Stimulated activated naive B cell treated with anti-CD40 and anti-IgM and Interleukin-4, amounts not matched to agents 10 μg/mL and 1 μg/mL and 100 μg/mL, for 72 hours (primary cell): ENCODE measurements around the gene GRIA1.
"Not testable (repeated sequence)": the region's sequence is repeated elsewhere in the genome, so short reads cannot be mapped to it uniquely, and the experiment has no call there.

Source experiments
- ATAC-seq, 2 donors: fragments of 150-1000 bp; cut with Tn5 transposase; replicated peaks; 2 replicates each; pipeline ENCODE4 v1.10.0; 2021; ENCODE audit warnings: moderate library complexity in 1 of 2
- DNase-seq: peaks from one replicate; pipeline ENCODE4 v3.0.0; 2021
- H3K27ac Mint-ChIP-seq: one replicate; pipeline ENCODE4 v1.8.0; 2022; ENCODE audit warnings: mild to moderate bottlenecking, mixed read lengths
- H3K27me3 Mint-ChIP-seq, 2 donors: one replicate each; pipeline ENCODE4 v1.8.0; 2022; ENCODE audit warnings: mixed read lengths in 2 of 2
- H3K36me3 Mint-ChIP-seq, 2 donors: one replicate each; pipeline ENCODE4 v1.8.0; 2022; ENCODE audit warnings: mixed read lengths in 2 of 2, mild to moderate bottlenecking in 1 of 2
- H3K4me1 Mint-ChIP-seq, 2 donors: one replicate each; pipeline ENCODE4 v1.8.0; 2022; ENCODE audit warnings: mixed read lengths in 2 of 2, mild to moderate bottlenecking in 1 of 2
- H3K4me3 Mint-ChIP-seq, 2 donors: one replicate each; pipeline ENCODE4 v1.8.0; 2022; ENCODE audit warnings: mild to moderate bottlenecking in 2 of 2, mixed read lengths in 2 of 2, moderate library complexity in 1 of 2
- H3K9me3 Mint-ChIP-seq, 2 donors: one replicate each; pipeline ENCODE4 v1.8.0; 2022; ENCODE audit warnings: mixed read lengths in 2 of 2, mild to moderate bottlenecking in 1 of 2

GRIA1 gene

GRCh38 chr5:153700940-153701339, 210.5 kb downstream of the GRIA1 start:
- Mint-ChIP-seq H3K4me1 (no peaks in the 10 kb centered on the region), H3K4me3 (no peak overlapping the region), H3K9me3 (peaks cover 2 to 4% of the 10 kb centered on the region in 2 donors), H3K36me3 (no peaks in the 10 kb centered on the region), H3K27me3 (no peaks in the 10 kb centered on the region), H3K27ac (no peak overlapping the region)
- DNase-seq (no peak), ATAC-seq (no peak)

DNA sequence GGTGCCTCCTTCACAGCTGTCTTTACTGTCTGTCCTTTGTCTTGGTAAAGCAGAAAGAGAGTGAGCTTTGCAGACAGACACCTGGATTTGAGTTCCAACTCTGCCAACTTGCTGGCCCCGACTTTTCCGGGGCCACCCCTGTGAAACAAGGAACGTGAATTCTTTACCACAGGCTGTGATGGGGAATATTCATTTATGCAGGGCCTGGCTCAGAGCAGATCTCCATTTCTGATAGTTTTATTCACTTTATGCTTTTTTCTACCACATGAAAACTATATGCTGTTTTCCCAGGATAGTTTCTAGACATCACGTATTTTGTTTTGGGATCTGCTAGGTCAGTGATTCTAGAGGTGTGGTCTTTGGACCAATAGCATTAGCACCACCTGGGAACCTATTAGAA, 211.8 kb downstream of the GRIA1 start:
- H3K36me3 Mint-ChIP-seq = no peaks in the 10 kb centered on the region
- no peak for ATAC-seq
- H3K4me1 Mint-ChIP-seq = no peaks in the 10 kb centered on the region
- no peak overlapping the region for H3K4me3 Mint-ChIP-seq
- no peak overlapping the region for H3K27ac Mint-ChIP-seq
- H3K27me3 Mint-ChIP-seq = no peaks in the 10 kb centered on the region
- DNase-seq = no peak
- H3K9me3 Mint-ChIP-seq = peaks cover 2 to 4% of the 10 kb centered on the region in 2 donors

GRCh38 chr5:153704110-153704509, 213.6 kb downstream of the GRIA1 start:
- Mint-ChIP-seq H3K4me3 (no peak overlapping the region), H3K4me1 (no peaks in the 10 kb centered on the region)

DNA sequence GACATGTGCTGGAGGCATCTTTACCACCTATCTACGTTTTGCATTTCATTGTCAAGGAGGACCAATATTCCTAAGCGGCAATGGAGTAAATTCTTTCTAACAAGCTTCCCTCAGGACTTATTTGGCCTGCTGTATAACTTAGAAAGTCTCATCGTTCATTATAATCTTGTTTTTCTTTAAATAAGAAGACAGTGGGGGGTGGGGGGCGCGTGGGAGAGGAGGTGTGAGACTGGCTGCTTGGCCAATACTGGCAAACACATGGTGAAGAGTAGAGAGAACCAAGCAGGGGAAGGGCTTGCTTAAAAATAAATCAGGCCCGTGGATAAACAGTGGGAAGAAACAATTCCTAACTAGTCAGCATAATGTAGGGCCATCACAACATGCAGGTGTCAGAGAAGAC, 217.2 kb downstream of the GRIA1 start:
- DNase-seq = no peak
- no peak overlapping the region for H3K4me3 Mint-ChIP-seq
- ATAC-seq = no peak
- no peak overlapping the region for H3K27ac Mint-ChIP-seq
- no peaks in the 10 kb centered on the region for H3K4me1 Mint-ChIP-seq
- H3K36me3 Mint-ChIP-seq = no peaks in the 10 kb centered on the region
- H3K9me3 Mint-ChIP-seq = peaks cover 0 to 2% of the 10 kb centered on the region in 2 donors
- no peaks in the 10 kb centered on the region for H3K27me3 Mint-ChIP-seq

More at GRCh38 chr5:153704110-153704509, 213.6 kb downstream of the GRIA1 start:
- ATAC-seq (no peak), DNase-seq (no peak)
- no peaks in the 10 kb centered on the region for H3K27me3 Mint-ChIP-seq
- H3K9me3 Mint-ChIP-seq = peaks cover 2 to 4% of the 10 kb centered on the region in 2 donors
- H3K27ac Mint-ChIP-seq = no peak overlapping the region
- H3K36me3 Mint-ChIP-seq = no peaks in the 10 kb centered on the region

DNA sequence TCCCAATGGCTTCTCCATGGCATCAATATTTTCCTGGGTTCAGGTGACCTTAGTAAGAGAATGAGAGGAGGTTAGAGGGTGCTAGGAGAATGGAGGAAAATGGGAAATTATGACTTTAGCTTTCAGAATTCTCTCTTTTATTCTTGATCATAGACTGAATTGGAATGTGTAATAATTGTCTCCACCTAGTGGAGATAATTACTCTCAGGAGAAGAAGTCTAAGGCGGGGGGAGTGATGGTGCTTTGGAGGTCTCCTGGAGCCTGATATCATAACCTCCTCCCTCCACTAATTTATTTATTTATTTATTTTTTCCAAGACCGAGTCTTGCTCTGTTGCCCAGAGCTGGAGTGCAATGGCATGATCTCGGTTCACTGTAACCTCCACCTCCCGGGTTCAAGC, 221.3 kb downstream of the GRIA1 start:
- Mint-ChIP-seq H3K9me3 (no peaks in the 10 kb centered on the region), H3K27me3 (no peaks in the 10 kb centered on the region), H3K27ac (no peak overlapping the region), H3K4me1 (no peaks in the 10 kb centered on the region), H3K4me3 (no peak overlapping the region), H3K36me3 (no peaks in the 10 kb centered on the region)
- ATAC-seq (no peak), DNase-seq (no peak)

- no peaks in the 10 kb centered on the region for H3K27me3 Mint-ChIP-seq
- no peak overlapping the region for H3K27ac Mint-ChIP-seq
- no peaks in the 10 kb centered on the region for H3K9me3 Mint-ChIP-seq
- H3K36me3 Mint-ChIP-seq = no peaks in the 10 kb centered on the region
- no peak overlapping the region for H3K4me3 Mint-ChIP-seq
- H3K4me1 Mint-ChIP-seq = no peaks in the 10 kb centered on the region
- ATAC-seq (no peak), DNase-seq (no peak)
Measured at GRCh38 chr5:153712946-153713345, 222.5 kb downstream of the GRIA1 start.

DNA sequence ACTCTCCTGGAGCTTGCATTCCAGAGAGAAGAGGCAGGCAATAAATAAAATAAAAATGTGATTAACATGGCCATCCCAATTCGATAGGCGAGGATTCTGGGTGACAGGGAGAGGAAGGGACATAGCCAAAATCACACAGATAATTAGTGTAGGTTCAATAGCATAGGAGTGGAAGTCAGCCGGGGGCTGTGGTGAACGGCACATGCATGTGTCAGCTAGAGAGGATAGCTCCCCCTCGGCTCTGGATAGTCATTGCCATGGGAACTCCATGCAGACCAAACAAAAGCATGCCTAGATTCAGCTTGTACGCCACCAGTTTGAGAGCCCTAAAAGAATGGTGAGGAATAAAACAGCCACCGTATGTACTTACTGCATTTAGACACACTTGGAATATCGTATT, 223.5 kb downstream of the GRIA1 start:
- no peaks in the 10 kb centered on the region for H3K36me3 Mint-ChIP-seq
- no peaks in the 10 kb centered on the region for H3K27me3 Mint-ChIP-seq
- no peaks in the 10 kb centered on the region for H3K9me3 Mint-ChIP-seq
- ATAC-seq (no peak), DNase-seq (no peak)
- no peak overlapping the region for H3K4me3 Mint-ChIP-seq
- no peak overlapping the region for H3K27ac Mint-ChIP-seq
- no peaks in the 10 kb centered on the region for H3K4me1 Mint-ChIP-seq

- Mint-ChIP-seq H3K36me3 (no peaks in the 10 kb centered on the region), H3K4me1 (no peaks in the 10 kb centered on the region), H3K9me3 (no peaks in the 10 kb centered on the region), H3K4me3 (no peak overlapping the region), H3K27ac (no peak overlapping the region), H3K27me3 (no peaks in the 10 kb centered on the region)
- DNase-seq (no peak), ATAC-seq (no peak)
Measured at GRCh38 chr5:153714798-153715197, 224.3 kb downstream of the GRIA1 start.

GRCh38 chr5:153717287-153717686, 226.8 kb downstream of the GRIA1 start:
- no peaks in the 10 kb centered on the region for H3K36me3 Mint-ChIP-seq
- H3K4me1 Mint-ChIP-seq = no peaks in the 10 kb centered on the region
- no peak overlapping the region for H3K4me3 Mint-ChIP-seq
- H3K27me3 Mint-ChIP-seq = no peaks in the 10 kb centered on the region
- H3K9me3 Mint-ChIP-seq = no peaks in the 10 kb centered on the region
- no peak for DNase-seq
- ATAC-seq = no peak
- no peak overlapping the region for H3K27ac Mint-ChIP-seq

DNA sequence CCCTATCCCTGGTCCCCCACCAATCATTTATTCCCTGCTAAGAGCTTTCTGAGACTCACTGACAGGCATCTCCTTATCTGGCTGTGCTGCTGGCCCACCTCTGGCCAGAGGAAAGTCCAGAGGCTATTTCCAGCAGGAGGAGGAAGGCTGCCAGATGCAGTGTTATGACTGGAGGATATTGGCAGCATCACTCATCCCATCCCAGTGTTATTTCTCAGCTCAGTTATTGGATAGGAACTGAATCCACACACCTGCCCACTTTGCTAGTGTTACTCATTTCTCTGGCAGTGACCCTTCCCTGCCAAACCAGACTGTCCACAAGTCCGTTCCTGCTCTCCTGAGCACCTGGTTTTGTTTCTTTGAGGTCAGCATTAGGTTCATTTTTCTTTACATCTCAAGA, 228.2 kb downstream of the GRIA1 start:
- no peaks in the 10 kb centered on the region for H3K27me3 Mint-ChIP-seq
- no peak overlapping the region for H3K27ac Mint-ChIP-seq
- no peak for ATAC-seq
- no peak overlapping the region for H3K4me3 Mint-ChIP-seq
- peaks cover 0 to 4% of the 10 kb centered on the region in 2 donors for H3K9me3 Mint-ChIP-seq
- no peak for DNase-seq
- no peaks in the 10 kb centered on the region for H3K36me3 Mint-ChIP-seq
- H3K4me1 Mint-ChIP-seq = no peaks in the 10 kb centered on the region

DNA sequence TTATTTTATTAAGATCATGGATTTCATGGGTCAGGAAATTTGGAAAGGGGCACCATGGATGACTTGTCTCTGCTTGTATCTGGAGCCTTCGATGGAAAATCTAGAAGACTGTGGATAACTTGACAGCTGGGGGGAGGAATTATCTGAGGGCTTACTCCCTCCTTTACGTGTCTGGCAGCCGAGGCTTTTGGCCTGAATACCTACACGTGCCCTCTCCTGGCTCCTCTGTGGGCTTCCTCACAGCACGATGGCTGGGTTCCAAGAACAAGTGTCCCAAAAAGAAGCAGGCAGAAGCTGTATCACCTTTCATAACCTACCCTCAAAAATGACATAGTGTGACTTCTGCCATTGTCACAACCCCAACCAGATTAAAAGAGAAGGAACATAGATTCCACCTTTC, 228.9 kb downstream of the GRIA1 start:
- Mint-ChIP-seq H3K27ac (no peak overlapping the region), H3K4me3 (no peak overlapping the region), H3K4me1 (no peaks in the 10 kb centered on the region), H3K9me3 (peaks cover 0 to 4% of the 10 kb centered on the region in 2 donors), H3K36me3 (no peaks in the 10 kb centered on the region), H3K27me3 (no peaks in the 10 kb centered on the region)
- ATAC-seq (no peak), DNase-seq (no peak)

GRCh38 chr5:153723022-153723610, 232.6 kb downstream of the GRIA1 start:
- not testable (repeated sequence) for H3K27ac Mint-ChIP-seq, H3K27me3 Mint-ChIP-seq, DNase-seq, H3K4me1 Mint-ChIP-seq, H3K4me3 Mint-ChIP-seq, H3K36me3 Mint-ChIP-seq, ATAC-seq, H3K9me3 Mint-ChIP-seq

DNA sequence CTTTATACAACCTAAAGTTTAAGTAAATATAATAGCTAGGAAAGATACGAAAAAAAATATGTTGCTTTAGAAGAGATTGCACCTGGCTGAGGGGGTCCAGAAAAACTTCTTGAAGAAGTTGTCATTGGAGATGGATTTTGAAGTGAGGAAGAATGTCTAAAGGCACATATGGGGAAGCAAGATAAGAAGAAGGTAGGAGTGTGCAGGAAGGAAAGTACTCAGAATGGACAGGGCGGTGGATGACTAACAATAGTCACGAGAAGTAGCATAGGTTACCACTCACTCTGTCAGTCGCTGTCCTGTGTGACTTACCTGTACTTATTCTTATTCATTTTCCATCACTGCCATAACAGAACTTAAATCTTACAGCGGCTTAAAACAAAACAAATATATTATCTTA, 251.6 kb downstream of the GRIA1 start:
- no peaks in the 10 kb centered on the region for H3K27me3 Mint-ChIP-seq
- H3K4me3 Mint-ChIP-seq = no peak overlapping the region
- H3K9me3 Mint-ChIP-seq = peaks cover 0 to 3% of the 10 kb centered on the region in 2 donors
- DNase-seq = no peak
- H3K36me3 Mint-ChIP-seq = no peaks in the 10 kb centered on the region
- no peaks in the 10 kb centered on the region for H3K4me1 Mint-ChIP-seq
- no peak for ATAC-seq
- no peak overlapping the region for H3K27ac Mint-ChIP-seq

GRCh38 chr5:153744751-153745150, 254.3 kb downstream of the GRIA1 start:
- Mint-ChIP-seq H3K36me3 (no peaks in the 10 kb centered on the region), H3K27ac (no peak overlapping the region), H3K4me3 (no peak overlapping the region), H3K9me3 (no peaks in the 10 kb centered on the region), H3K4me1 (no peaks in the 10 kb centered on the region), H3K27me3 (no peaks in the 10 kb centered on the region)
- ATAC-seq = no peak
- no peak for DNase-seq

GRCh38 chr5:153745778-153746395, 255.4 kb downstream of the GRIA1 start:
- no peaks in the 10 kb centered on the region for H3K4me1 Mint-ChIP-seq
- no peaks in the 10 kb centered on the region for H3K36me3 Mint-ChIP-seq
- ATAC-seq (no peak), DNase-seq (no peak)
- no peaks in the 10 kb centered on the region for H3K27me3 Mint-ChIP-seq
- H3K27ac Mint-ChIP-seq = no peak overlapping the region
- no peak overlapping the region for H3K4me3 Mint-ChIP-seq
- H3K9me3 Mint-ChIP-seq = no peaks in the 10 kb centered on the region
